Heart right ventricle (tissue), 16 donors: ENCODE results near the gene EIF2D. TPM values are rescaled to one million over a fixed set of nuclear protein-coding genes. Genes with fewer than 3 reads are reported as not detected.

Experiments used
- ATAC-seq, 8 donors: fragments of 200-7000 bp; cut with Tn5 transposase; one replicate each; pipeline ENCODE4 v1.9.1; 2020; ENCODE audit warnings: mild to moderate bottlenecking in 8 of 8, moderate library complexity in 8 of 8, moderate number of reproducible peaks in 1 of 8
- DNase-seq, 2 donors: peaks; one replicate each; pipeline ENCODE4 v3.0.0-alpha.2; 2020
- H3K27ac ChIP-seq, 10 donors: fragments of 200-600 bp; sonication (generic) in 2 of 10; one replicate each; pipeline versions ENCODE4 v1.5.0 to v1.8.0; 2020 to 2022; ENCODE audit warnings: mild to moderate bottlenecking in 3 of 10
- H3K27me3 ChIP-seq, 7 donors: fragments of 200-600 bp; one replicate each; pipeline ENCODE4 v1.8.0; 2021 to 2022; ENCODE audit warnings: mild to moderate bottlenecking in 2 of 7
- H3K36me3 ChIP-seq, 9 donors: fragments of 200-600 bp; sonication (generic) in 1 of 9; one replicate each; pipeline versions ENCODE4 v1.5.0 to v1.8.0; 2020 to 2022; ENCODE audit warnings: mild to moderate bottlenecking in 2 of 9
- H3K4me1 ChIP-seq, 9 donors: fragments of 200-600 bp; sonication (generic) in 1 of 9; one replicate each; pipeline versions ENCODE4 v1.5.0 to v1.8.0; 2020 to 2022; ENCODE audit warnings: mild to moderate bottlenecking in 4 of 9
- H3K4me3 ChIP-seq, 10 donors: fragments of 200-600 bp; sonication (generic) in 2 of 10; one replicate each; pipeline versions ENCODE4 v1.5.0 to v1.8.0; 2020 to 2022; ENCODE audit warnings: mild to moderate bottlenecking in 7 of 10, moderate library complexity in 2 of 10
- H3K9me3 ChIP-seq, 11 donors: fragments of 200-600 bp in 10 of 11; sonication (generic) in 2 of 11; one replicate each; pipeline versions ENCODE4 v1.5.0 to v1.8.0; 2013 to 2022; ENCODE audit warnings: mild to moderate bottlenecking in 2 of 11, control low read depth in 1 of 11, moderate library complexity in 1 of 11
- CTCF ChIP-seq, 9 donors: fragments of 200-600 bp; sonication (generic) in 2 of 9; IDR thresholded peaks; one replicate each; pipeline versions ENCODE4 v1.5.0 to v1.8.0; 2021 to 2022; ENCODE audit warnings: antibody characterized with exemption in 9 of 9, mild to moderate bottlenecking in 5 of 9, moderate library complexity in 1 of 9
- WGBS, 2 donors: extraction: QIAGEN DNeasy Blood & Tissue Kit; methylation state at CpG; one replicate each; pipeline ENCODE4 v1.1.7; 2013; ENCODE audit warnings: inconsistent platforms in 1 of 2; 5-methylcytosine and 5-hydroxymethylcytosine counted together
- intact Hi-C, 10 donors: fragments of 100-400 bp; cut with DNase I; formaldehyde crosslinking; loops; one replicate each; pipeline versions ENCODE4 v1.11.1 to v1.14.2; 2022
- polyA plus RNA-seq, 2 donors: library from polyadenylated mRNA; stranded (reverse); fragments of 200-250 nt; gene quantifications; one replicate each; pipeline ENCODE4 v1.2.3, GENCODE V29; 2013
- total RNA-seq, 10 donors: library from RNA; stranded (reverse); fragmentation: NEBNext Ultra II Directional in 3 of 10; extraction: Animal tissue kit (Norgen Biotek cat#: 25700) in 3 of 10; gene quantifications; one replicate each; pipeline versions ENCODE4 v1.2.1 to v1.2.4, GENCODE V29; 2021 to 2023
- donor health status: Arrhythmogenic right ventricular cardiomyopathy.
- donor health status: ischemic (EF 13 %, LVEDD 7.1; RV severe dilation, severe dysfunction).
- donor health status: healthy with polysubstance abuse.
- donor health status: DM: no; HTN: yes; CAD: no.
- donor health status: DM: no; HTN: no; CAD: no.
- donor health status: ischemic (EF 25% LVEDD 6.9; RV normal size, moderate dysfunction).
- donor health status: ischemic (EF 25% LVEDD 5.7; RV mildly dilated, moderate dysfunction).
- donor health status: healthy.
- donor health status: DM: yes; HTN: yes; CAD: no.
- donor health status: Ischemic cardiomyopathy.
- donor health status: ischemic (EF 35%, LVEDD 5.7; RV mildly dilated, moderate dysfunction).
- donor health status: nonischemic (EF 11% LVEDD 7.7; RV severe dilation, severe dysfunction).
- donor health status: DM: yes; HTN: yes; CAD: no.
- donor health status: PGD.
- donor health status: ischemic (EF 29% LVEDD 5.4; RV normal size, mild dysfunction).
- donor health status: nonischemic (EF 23%, LVEDD 6.1; RV moderate dilation, normal function).

EIF2D gene
- total and polyA plus RNA-seq, 12 donors, result 16.8 to 35.6 (median 29.5) TPM

DNA sequence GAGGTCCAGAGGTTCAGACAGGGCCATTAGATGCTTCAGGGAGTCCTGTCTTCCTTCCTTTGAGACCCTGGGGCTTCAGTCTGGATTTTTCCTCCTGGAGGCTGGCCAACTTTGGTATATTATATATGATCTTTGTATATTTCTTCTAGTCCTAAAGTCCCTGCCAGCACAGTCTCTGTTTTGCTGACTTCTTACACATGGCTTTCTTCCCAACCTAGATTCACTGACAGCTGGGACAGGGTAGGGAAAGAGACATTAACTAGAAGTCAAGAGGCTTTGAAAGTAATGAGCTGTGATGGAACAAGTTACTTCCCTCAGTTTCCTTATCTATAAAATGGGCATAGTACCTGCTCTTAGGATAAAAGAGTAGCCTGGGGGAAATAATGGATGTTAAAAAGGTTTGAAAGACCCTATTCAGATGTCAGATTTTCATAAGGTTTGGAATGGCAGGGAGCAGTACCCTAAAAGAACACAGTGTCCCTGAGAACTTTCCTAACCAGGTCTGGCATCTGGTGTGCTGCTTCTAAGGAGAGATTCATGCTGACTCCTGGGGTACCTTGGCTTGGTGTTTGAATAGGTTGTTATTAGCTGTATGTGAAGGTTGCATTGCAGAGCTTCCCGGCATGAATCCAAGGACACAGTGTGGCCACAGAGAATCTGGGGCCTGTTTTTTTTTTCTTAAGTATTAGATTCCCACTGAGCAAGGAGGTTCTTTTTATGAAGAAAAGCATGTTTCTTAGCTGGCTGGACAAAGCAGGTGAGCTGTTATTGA lies 57.4 kb downstream of the EIF2D start:
- H3K27me3 ChIP-seq, result no peaks in the 10 kb centered on the region
- WGBS, 2 donors, result 61 to 76% methylated on average over 1 of the region's 1 CpG
- peaks cover 9 to 62% (median 45%) of the 10 kb centered on the region in 9 donors for H3K4me1 ChIP-seq
- H3K27ac ChIP-seq, result peak overlapping the region in 8 of 10 donors; percentile 26 to 100 (median 66)
- DNase-seq, result no peak
- no peak for TF ChIP-seq CTCF (IDR thresholded peaks at IDR 0.05)
- H3K9me3 ChIP-seq, result no peaks in the 10 kb centered on the region
- no peak overlapping the region for H3K4me3 ChIP-seq
- intact Hi-C loops, result no loop called here
- ATAC-seq, result no peak
- H3K36me3 ChIP-seq, result no peaks in the 10 kb centered on the region

GRCh38 chr1:206554211-206554610 lies 58.1 kb downstream of the EIF2D start:
- H3K4me3 ChIP-seq, result no peak overlapping the region
- peaks cover 4 to 55% (median 39%) of the 10 kb centered on the region in 9 donors for H3K4me1 ChIP-seq
- TF ChIP-seq CTCF (IDR thresholded peaks at IDR 0.05), result no peak
- H3K36me3 ChIP-seq, result no peaks in the 10 kb centered on the region
- no peaks in the 10 kb centered on the region for H3K27me3 ChIP-seq
- no peak for DNase-seq
- WGBS, 2 donors, result 86 to 89% methylated on average over 3 of the region's 3 CpGs
- peak overlapping the region in 2 of 10 donors; percentile 79 to 100 for H3K27ac ChIP-seq
- no peak for ATAC-seq
- intact Hi-C loops, result no loop called here
- no peaks in the 10 kb centered on the region for H3K9me3 ChIP-seq

DNA sequence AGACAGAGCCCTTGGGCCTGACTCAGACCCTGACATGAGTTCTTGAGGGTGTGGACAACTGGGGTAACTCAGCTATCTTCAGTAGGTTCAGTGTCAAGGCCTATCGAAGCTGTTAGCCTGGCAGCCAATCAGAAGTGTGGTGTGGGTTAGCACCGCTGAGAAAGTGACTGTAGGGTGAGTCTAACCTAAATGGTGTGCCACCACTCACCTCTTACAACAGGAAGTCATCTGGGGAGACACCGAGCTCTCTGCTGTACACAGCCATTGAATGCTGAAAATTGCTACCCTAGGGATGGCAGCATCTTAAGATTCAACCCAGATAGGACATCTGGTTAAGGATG lies 60.3 kb downstream of the EIF2D start:
- WGBS, 2 donors, result 87 to 95% methylated on average over 3 of the region's 3 CpGs
- no peaks in the 10 kb centered on the region for H3K36me3 ChIP-seq
- H3K27me3 ChIP-seq, result no peaks in the 10 kb centered on the region
- intact Hi-C loops, result no loop called here
- no peaks in the 10 kb centered on the region for H3K9me3 ChIP-seq
- no peak for TF ChIP-seq CTCF (IDR thresholded peaks at IDR 0.05)
- peaks cover 4 to 38% (median 24%) of the 10 kb centered on the region in 9 donors for H3K4me1 ChIP-seq
- ATAC-seq (no peak), DNase-seq (no peak)
- H3K27ac ChIP-seq, result peak overlapping the region in 1 of 10 donors; percentile 75
- H3K4me3 ChIP-seq, result no peak overlapping the region

GRCh38 chr1:206551296-206551985 lies 60.8 kb downstream of the EIF2D start:
- Histone ChIP-seq H3K27ac (peak overlapping the region in 1 of 10 donors; percentile 75), H3K4me3 (no peak overlapping the region), H3K9me3 (no peaks in the 10 kb centered on the region), H3K4me1 (peaks cover 0 to 33% (median 19%) of the 10 kb centered on the region in 9 donors), H3K27me3 (no peaks in the 10 kb centered on the region), H3K36me3 (no peaks in the 10 kb centered on the region)
- DNase-seq (no peak), ATAC-seq (peak in 3 of 8 donors; percentile 6 to 14 (median 9))
- 78 to 85% methylated on average over 9 of the region's 9 CpGs for WGBS, 2 donors
- TF ChIP-seq CTCF (IDR thresholded peaks at IDR 0.05), result no peak
- intact Hi-C loops, result no loop called here
